Measurements from ENCODE around the gene F12.
A peak's percentile ranks its signal among the peaks of the same experiment; 100 is the strongest.

Gene F12

DNA sequence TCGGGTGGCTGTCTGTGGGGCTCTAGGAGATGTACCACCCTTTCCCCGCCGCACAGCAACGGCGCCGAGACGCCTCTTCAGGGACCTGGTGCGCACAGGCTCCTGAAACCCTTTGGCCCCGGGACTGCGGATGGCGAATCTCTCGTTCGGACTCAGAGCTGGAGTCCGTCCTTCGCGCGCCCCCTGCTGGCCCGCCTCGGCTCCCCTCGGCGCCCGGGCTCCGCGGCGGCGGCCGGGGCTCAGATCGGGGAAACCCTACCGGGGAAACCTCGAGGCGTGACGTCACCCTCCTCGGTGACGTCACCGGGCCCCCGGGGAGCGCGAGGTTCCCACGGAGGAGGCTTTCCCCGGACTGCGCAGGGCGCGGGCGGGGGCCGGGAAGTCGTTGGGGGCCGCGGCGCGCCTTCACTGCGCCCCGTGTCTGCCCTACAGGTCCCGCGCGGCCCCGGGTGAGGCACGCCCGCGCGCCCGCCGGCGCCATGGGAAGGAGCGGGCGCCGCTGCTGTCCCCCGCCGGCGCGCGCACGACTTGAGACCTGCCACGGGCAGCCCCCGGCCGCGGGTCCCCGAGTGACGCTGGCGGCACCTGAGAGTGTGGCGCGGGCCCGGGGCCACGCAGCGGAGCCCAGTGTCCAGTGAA lies 45.2 kb upstream of the F12 start (continued):
- TF ChIP-seq ZNF501 (tag by site-specific recombination; IDR thresholded peaks at IDR 0.05) (peak; percentile 36; the same call in 1 of the 2 replicates), ZNF248 (tag by site-specific recombination; IDR thresholded peaks at IDR 0.05) (no peak), ZNF585B (tag by site-specific recombination; IDR thresholded peaks at IDR 0.05) (no peak), MYNN (tag by site-specific recombination; IDR thresholded peaks at IDR 0.05; ENCODE audit: borderline replicate concordance) (no peak), ZNF112 (tag by site-specific recombination; IDR thresholded peaks at IDR 0.05) (no peak), WT1 (tag by site-specific recombination; IDR thresholded peaks at IDR 0.05) (no peak; the same call in 1 of the 2 replicates), EGR2 (tag by site-specific recombination; IDR thresholded peaks at IDR 0.05; ENCODE audit: low read depth) (no peak; the same call in 1 of the 2 replicates), ZNF169 (tag by site-specific recombination; IDR thresholded peaks at IDR 0.05) (no peak), ZNF341 (tag by site-specific recombination; IDR thresholded peaks at IDR 0.05; ENCODE audit: low read depth) (no peak), HOXA7 (CRISPR knock-in tag; IDR thresholded peaks at IDR 0.05; ENCODE audit: borderline replicate concordance) (no peak), ZNF140 (tag by site-specific recombination; IDR thresholded peaks at IDR 0.05) (no peak), ZFP37 (tag by site-specific recombination; IDR thresholded peaks at IDR 0.05) (0 out of 2 replicates have a peak, but pooled peaks have one; percentile 18), KLF7 (tag by site-specific recombination; IDR thresholded peaks at IDR 0.05; ENCODE audit: borderline replicate concordance) (no peak), ZNF146 (tag by site-specific recombination; IDR thresholded peaks at IDR 0.05) (no peak), TRIM28 (IDR thresholded peaks at IDR 0.05; ENCODE audit: borderline replicate concordance, low read length) (no peak), REPIN1 (tag by site-specific recombination; IDR thresholded peaks at IDR 0.05; ENCODE audit: low read depth) (no peak), KLF10 (tag by site-specific recombination; IDR thresholded peaks at IDR 0.05) (peak; percentile 95), ZNF560 (tag by site-specific recombination; IDR thresholded peaks at IDR 0.05; ENCODE audit: borderline replicate concordance) (no peak), ZNF174 (tag by site-specific recombination; IDR thresholded peaks at IDR 0.05) (no peak; the same call in 1 of the 2 replicates), ZNF549 (tag by site-specific recombination; IDR thresholded peaks at IDR 0.05) (no peak; the same call in 1 of the 2 replicates), ZNF24 (tag by site-specific recombination; IDR thresholded peaks at IDR 0.05) (no peak), ZNF211 (tag by site-specific recombination; IDR thresholded peaks at IDR 0.05; ENCODE audit: low read depth) (no peak; the same call in 1 of the 2 replicates), ZNF155 (tag by site-specific recombination; IDR thresholded peaks at IDR 0.05) (no peak), YY2 (tag by site-specific recombination; IDR thresholded peaks at IDR 0.05) (no peak)
- TF ChIP-seq, protein P1, sequence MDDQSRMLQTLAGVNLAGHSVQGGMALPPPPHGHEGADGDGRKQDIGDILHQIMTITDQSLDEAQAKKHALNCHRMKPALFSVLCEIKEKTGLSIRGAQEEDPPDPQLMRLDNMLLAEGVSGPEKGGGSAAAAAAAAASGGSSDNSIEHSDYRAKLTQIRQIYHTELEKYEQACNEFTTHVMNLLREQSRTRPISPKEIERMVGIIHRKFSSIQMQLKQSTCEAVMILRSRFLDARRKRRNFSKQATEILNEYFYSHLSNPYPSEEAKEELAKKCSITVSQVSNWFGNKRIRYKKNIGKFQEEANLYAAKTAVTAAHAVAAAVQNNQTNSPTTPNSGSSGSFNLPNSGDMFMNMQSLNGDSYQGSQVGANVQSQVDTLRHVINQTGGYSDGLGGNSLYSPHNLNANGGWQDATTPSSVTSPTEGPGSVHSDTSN (CRISPR knock-in tag; IDR thresholded peaks at IDR 0.05), result no peak
- TF ChIP-seq, protein P2, sequence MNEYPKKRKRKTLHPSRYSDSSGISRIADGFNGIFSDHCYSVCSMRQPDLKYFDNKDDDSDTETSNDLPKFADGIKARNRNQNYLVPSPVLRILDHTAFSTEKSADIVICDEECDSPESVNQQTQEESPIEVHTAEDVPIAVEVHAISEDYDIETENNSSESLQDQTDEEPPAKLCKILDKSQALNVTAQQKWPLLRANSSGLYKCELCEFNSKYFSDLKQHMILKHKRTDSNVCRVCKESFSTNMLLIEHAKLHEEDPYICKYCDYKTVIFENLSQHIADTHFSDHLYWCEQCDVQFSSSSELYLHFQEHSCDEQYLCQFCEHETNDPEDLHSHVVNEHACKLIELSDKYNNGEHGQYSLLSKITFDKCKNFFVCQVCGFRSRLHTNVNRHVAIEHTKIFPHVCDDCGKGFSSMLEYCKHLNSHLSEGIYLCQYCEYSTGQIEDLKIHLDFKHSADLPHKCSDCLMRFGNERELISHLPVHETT (tag by site-specific recombination; IDR thresholded peaks at IDR 0.05), result no peak
- TF ChIP-seq, protein P3, sequence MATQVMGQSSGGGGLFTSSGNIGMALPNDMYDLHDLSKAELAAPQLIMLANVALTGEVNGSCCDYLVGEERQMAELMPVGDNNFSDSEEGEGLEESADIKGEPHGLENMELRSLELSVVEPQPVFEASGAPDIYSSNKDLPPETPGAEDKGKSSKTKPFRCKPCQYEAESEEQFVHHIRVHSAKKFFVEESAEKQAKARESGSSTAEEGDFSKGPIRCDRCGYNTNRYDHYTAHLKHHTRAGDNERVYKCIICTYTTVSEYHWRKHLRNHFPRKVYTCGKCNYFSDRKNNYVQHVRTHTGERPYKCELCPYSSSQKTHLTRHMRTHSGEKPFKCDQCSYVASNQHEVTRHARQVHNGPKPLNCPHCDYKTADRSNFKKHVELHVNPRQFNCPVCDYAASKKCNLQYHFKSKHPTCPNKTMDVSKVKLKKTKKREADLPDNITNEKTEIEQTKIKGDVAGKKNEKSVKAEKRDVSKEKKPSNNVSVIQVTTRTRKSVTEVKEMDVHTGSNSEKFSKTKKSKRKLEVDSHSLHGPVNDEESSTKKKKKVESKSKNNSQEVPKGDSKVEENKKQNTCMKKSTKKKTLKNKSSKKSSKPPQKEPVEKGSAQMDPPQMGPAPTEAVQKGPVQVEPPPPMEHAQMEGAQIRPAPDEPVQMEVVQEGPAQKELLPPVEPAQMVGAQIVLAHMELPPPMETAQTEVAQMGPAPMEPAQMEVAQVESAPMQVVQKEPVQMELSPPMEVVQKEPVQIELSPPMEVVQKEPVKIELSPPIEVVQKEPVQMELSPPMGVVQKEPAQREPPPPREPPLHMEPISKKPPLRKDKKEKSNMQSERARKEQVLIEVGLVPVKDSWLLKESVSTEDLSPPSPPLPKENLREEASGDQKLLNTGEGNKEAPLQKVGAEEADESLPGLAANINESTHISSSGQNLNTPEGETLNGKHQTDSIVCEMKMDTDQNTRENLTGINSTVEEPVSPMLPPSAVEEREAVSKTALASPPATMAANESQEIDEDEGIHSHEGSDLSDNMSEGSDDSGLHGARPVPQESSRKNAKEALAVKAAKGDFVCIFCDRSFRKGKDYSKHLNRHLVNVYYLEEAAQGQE (tag by site-specific recombination; IDR thresholded peaks at IDR 0.05), result 0 out of 2 replicates have a peak, but pooled peaks have one; percentile 29
- TF ChIP-seq, protein P4, sequence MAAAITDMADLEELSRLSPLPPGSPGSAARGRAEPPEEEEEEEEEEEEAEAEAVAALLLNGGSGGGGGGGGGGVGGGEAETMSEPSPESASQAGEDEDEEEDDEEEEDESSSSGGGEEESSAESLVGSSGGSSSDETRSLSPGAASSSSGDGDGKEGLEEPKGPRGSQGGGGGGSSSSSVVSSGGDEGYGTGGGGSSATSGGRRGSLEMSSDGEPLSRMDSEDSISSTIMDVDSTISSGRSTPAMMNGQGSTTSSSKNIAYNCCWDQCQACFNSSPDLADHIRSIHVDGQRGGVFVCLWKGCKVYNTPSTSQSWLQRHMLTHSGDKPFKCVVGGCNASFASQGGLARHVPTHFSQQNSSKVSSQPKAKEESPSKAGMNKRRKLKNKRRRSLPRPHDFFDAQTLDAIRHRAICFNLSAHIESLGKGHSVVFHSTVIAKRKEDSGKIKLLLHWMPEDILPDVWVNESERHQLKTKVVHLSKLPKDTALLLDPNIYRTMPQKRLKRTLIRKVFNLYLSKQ (tag by site-specific recombination; IDR thresholded peaks at IDR 0.05; ENCODE audit: borderline replicate concordance), result no peak
- TF ChIP-seq, protein P5, sequence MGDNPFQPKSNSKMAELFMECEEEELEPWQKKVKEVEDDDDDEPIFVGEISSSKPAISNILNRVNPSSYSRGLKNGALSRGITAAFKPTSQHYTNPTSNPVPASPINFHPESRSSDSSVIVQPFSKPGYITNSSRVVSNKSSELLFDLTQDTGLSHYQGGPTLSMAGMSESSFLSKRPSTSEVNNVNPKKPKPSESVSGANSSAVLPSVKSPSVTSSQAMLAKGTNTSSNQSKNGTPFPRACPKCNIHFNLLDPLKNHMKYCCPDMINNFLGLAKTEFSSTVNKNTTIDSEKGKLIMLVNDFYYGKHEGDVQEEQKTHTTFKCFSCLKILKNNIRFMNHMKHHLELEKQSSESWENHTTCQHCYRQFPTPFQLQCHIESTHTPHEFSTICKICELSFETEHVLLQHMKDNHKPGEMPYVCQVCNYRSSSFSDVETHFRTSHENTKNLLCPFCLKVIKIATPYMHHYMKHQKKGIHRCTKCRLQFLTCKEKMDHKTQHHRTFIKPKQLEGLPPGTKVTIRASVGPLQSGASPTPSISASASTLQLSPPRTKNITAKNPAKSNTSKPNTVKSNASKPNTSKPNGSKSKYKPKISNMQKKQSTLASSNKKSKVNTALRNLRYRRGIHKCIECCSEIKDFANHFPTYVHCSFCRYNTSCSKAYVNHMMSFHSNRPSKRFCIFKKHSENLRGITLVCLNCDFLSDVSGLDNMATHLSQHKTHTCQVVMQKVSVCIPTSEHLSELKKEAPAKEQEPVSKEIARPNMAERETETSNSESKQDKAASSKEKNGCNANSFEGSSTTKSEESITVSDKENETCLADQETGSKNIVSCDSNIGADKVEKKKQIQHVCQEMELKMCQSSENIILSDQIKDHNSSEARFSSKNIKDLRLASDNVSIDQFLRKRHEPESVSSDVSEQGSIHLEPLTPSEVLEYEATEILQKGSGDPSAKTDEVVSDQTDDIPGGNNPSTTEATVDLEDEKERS (tag by site-specific recombination; IDR thresholded peaks at IDR 0.05), result no peak
- TF ChIP-seq, protein P6, sequence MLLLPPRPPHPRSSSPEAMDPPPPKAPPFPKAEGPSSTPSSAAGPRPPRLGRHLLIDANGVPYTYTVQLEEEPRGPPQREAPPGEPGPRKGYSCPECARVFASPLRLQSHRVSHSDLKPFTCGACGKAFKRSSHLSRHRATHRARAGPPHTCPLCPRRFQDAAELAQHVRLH (tag by site-specific recombination; IDR thresholded peaks at IDR 0.05), result no peak

Measured in HEK293 (cell line).